Measurements from ENCODE around the gene OCEL1. TPM values are rescaled to one million over a fixed set of nuclear protein-coding genes. Genes with fewer than 3 reads are reported as not detected.

Gene OCEL1
- total RNA-seq, 1 donor from 2014 or later: 22.3 TPM

- no peaks in the 10 kb centered on the region for H3K9me3 Mint-ChIP-seq (ENCODE audit: low read depth)
- no peaks in the 10 kb centered on the region for H3K27me3 Mint-ChIP-seq (ENCODE audit: low read depth)
- H3K4me1 Mint-ChIP-seq (ENCODE audit: low read depth): no peaks in the 10 kb centered on the region
- no peak overlapping the region for H3K4me3 Mint-ChIP-seq (ENCODE audit: unreplicated experiment)
- H3K27ac Mint-ChIP-seq (ENCODE audit: unreplicated experiment): no peak overlapping the region
- H3K36me3 Mint-ChIP-seq (ENCODE audit: low read depth): peaks cover 49% of the 10 kb centered on the region
- no peak for DNase-seq (ENCODE audit: low spot score)
- TF ChIP-seq CTCF (IDR thresholded peaks at IDR 0.05): no peak
These were observed 30.9 kb upstream of the OCEL1 start for GRCh38 chr19:17195106-17195505.

GRCh38 chr19:17196610-17197009 is 29.4 kb upstream of the OCEL1 start:
- DNase-seq (ENCODE audit: low spot score): no peak
- Mint-ChIP-seq H3K27ac (ENCODE audit: unreplicated experiment) (no peak overlapping the region), H3K4me3 (ENCODE audit: unreplicated experiment) (no peak overlapping the region), H3K9me3 (ENCODE audit: low read depth) (no peaks in the 10 kb centered on the region), H3K27me3 (ENCODE audit: low read depth) (no peaks in the 10 kb centered on the region), H3K36me3 (ENCODE audit: low read depth) (peaks cover 47% of the 10 kb centered on the region), H3K4me1 (ENCODE audit: low read depth) (no peaks in the 10 kb centered on the region)
- TF ChIP-seq CTCF (IDR thresholded peaks at IDR 0.05): no peak

GRCh38 chr19:17197666-17198065 is 28.4 kb upstream of the OCEL1 start:
- H3K27me3 Mint-ChIP-seq (ENCODE audit: low read depth): no peaks in the 10 kb centered on the region
- DNase-seq (ENCODE audit: low spot score): no peak
- TF ChIP-seq CTCF (IDR thresholded peaks at IDR 0.05): no peak
- no peaks in the 10 kb centered on the region for H3K4me1 Mint-ChIP-seq (ENCODE audit: low read depth)
- H3K4me3 Mint-ChIP-seq (ENCODE audit: unreplicated experiment): no peak overlapping the region
- H3K27ac Mint-ChIP-seq (ENCODE audit: unreplicated experiment): no peak overlapping the region
- no peaks in the 10 kb centered on the region for H3K9me3 Mint-ChIP-seq (ENCODE audit: low read depth)
- peaks cover 58% of the 10 kb centered on the region for H3K36me3 Mint-ChIP-seq (ENCODE audit: low read depth)

GRCh38 chr19:17200408-17201079 is 25.5 kb upstream of the OCEL1 start:
- H3K9me3 Mint-ChIP-seq (ENCODE audit: low read depth): no peaks in the 10 kb centered on the region
- no peak for TF ChIP-seq CTCF (IDR thresholded peaks at IDR 0.05)
- H3K27me3 Mint-ChIP-seq (ENCODE audit: low read depth): no peaks in the 10 kb centered on the region
- H3K36me3 Mint-ChIP-seq (ENCODE audit: low read depth): peaks cover 61% of the 10 kb centered on the region
- H3K4me3 Mint-ChIP-seq (ENCODE audit: unreplicated experiment): no peak overlapping the region
- H3K4me1 Mint-ChIP-seq (ENCODE audit: low read depth): no peaks in the 10 kb centered on the region
- H3K27ac Mint-ChIP-seq (ENCODE audit: unreplicated experiment): no peak overlapping the region
- DNase-seq (ENCODE audit: low spot score): no peak

- H3K27ac Mint-ChIP-seq (ENCODE audit: unreplicated experiment): peak overlapping the region; percentile 17
- no peak for DNase-seq (ENCODE audit: low spot score)
- TF ChIP-seq CTCF (IDR thresholded peaks at IDR 0.05): no peak
- peaks cover 56% of the 10 kb centered on the region for H3K36me3 Mint-ChIP-seq (ENCODE audit: low read depth)
- no peak overlapping the region for H3K4me3 Mint-ChIP-seq (ENCODE audit: unreplicated experiment)
- H3K27me3 Mint-ChIP-seq (ENCODE audit: low read depth): no peaks in the 10 kb centered on the region
- H3K9me3 Mint-ChIP-seq (ENCODE audit: low read depth): no peaks in the 10 kb centered on the region
- no peaks in the 10 kb centered on the region for H3K4me1 Mint-ChIP-seq (ENCODE audit: low read depth)
These were observed 23.8 kb upstream of the OCEL1 start for GRCh38 chr19:17202249-17202648.
